Heart left ventricle (tissue), 16 donors: ENCODE results near the gene KCNJ5. TPM values are rescaled to one million over a fixed set of nuclear protein-coding genes. Genes with fewer than 3 reads are reported as not detected.
A peak's percentile ranks its signal among the peaks of the same experiment; 100 is the strongest.

Experiments
- ATAC-seq, 4 donors: fragments of 200-7000 bp; cut with Tn5 transposase; one replicate each; pipeline ENCODE4 v1.9.1; 2020 to 2022; ENCODE audit warnings: moderate library complexity in 4 of 4, mild to moderate bottlenecking in 3 of 4, moderate number of reproducible peaks in 1 of 4
- DNase-seq, 5 donors: peaks; one replicate each; pipeline ENCODE4 v3.0.0-alpha.2; 2020
- H3K27ac ChIP-seq, 12 donors: fragments of 200-600 bp; sonication (generic) in 4 of 12; one replicate each; pipeline versions ENCODE4 v1.5.0 to v1.8.0; 2016 to 2022; ENCODE audit warnings: mild to moderate bottlenecking in 2 of 12
- H3K27me3 ChIP-seq, 9 donors: fragments of 200-600 bp; sonication (generic) in 2 of 9; one replicate each; pipeline versions ENCODE4 v1.5.1 to v1.8.0; 2016 to 2022; ENCODE audit warnings: mild to moderate bottlenecking in 3 of 9
- H3K36me3 ChIP-seq, 9 donors: fragments of 200-600 bp; sonication (generic) in 2 of 9; one replicate each; pipeline versions ENCODE4 v1.5.0 to v1.8.0; 2018 to 2022; ENCODE audit warnings: mild to moderate bottlenecking in 2 of 9
- H3K4me1 ChIP-seq, 12 donors: fragments of 200-600 bp; sonication (generic) in 4 of 12; one replicate each; pipeline versions ENCODE4 v1.5.0 to v1.8.0; 2016 to 2022; ENCODE audit warnings: mild to moderate bottlenecking in 3 of 12
- H3K4me3 ChIP-seq, 12 donors: fragments of 200-600 bp; sonication (generic) in 4 of 12; one replicate each; pipeline versions ENCODE4 v1.5.0 to v1.8.0; 2017 to 2022; ENCODE audit warnings: mild to moderate bottlenecking in 9 of 12, moderate library complexity in 4 of 12
- H3K9me3 ChIP-seq, 12 donors: fragments of 200-600 bp; sonication (generic) in 4 of 12; one replicate each; pipeline versions ENCODE4 v1.5.0 to v1.8.0; 2016 to 2022; ENCODE audit warnings: mild to moderate bottlenecking in 1 of 12
- CTCF ChIP-seq, 12 donors: fragments of 200-600 bp; sonication (generic) in 4 of 12; IDR thresholded peaks; one replicate each; pipeline versions ENCODE4 v1.5.0 to v1.8.0; 2018 to 2022; ENCODE audit warnings: antibody characterized with exemption in 12 of 12, mild to moderate bottlenecking in 5 of 12
- POLR2A ChIP-seq, 2 donors: fragments of 450-650 bp; IDR thresholded peaks; one replicate each; pipeline ENCODE4 v1.6.1; 2017; ENCODE audit warnings: antibody characterized with exemption in 2 of 2, mild to moderate bottlenecking in 2 of 2, moderate library complexity in 2 of 2
- WGBS, 4 donors: extraction: QIAGEN DNeasy Blood & Tissue Kit in 2 of 4; methylation state at CpG; one replicate each; pipeline versions ENCODE4 v1.1.5 to v1.1.7; 2013 to 2018; 5-methylcytosine and 5-hydroxymethylcytosine counted together
- intact Hi-C, 10 donors: fragments of 100-400 bp; cut with DNase I; formaldehyde crosslinking; loops; one replicate each; pipeline versions ENCODE4 v1.11.1 to v1.14.2; 2022
- polyA plus RNA-seq, 2 donors: library from polyadenylated mRNA; stranded (reverse); fragments of 200-250 nt; gene quantifications; one replicate each; pipeline ENCODE4 v1.2.3, GENCODE V29; 2013
- total RNA-seq, 9 donors: library from RNA; depleted of rRNA in 2 of 9; stranded (reverse); fragments of >200 nt in 2 of 9; fragmentation: NEBNext Ultra II Directional in 3 of 9; extraction: Animal tissue kit (Norgen Biotek cat#: 25700) in 3 of 9; gene quantifications; one replicate each; pipeline versions ENCODE4 v1.1.0 to v1.2.4, GENCODE V29; 2016 to 2023
- donor health status: ischemic (EF 13 %, LVEDD 7.1; RV severe dilation, severe dysfunction).
- donor health status: healthy with polysubstance abuse.
- donor health status: DM: no; HTN: yes; CAD: no.
- donor health status: DM: no; HTN: no; CAD: no.
- donor health status: ischemic (EF 25% LVEDD 6.9; RV normal size, moderate dysfunction).
- donor health status: ischemic (EF 25% LVEDD 5.7; RV mildly dilated, moderate dysfunction).
- donor health status: healthy.
- donor health status: DM: yes; HTN: yes; CAD: no.
- donor health status: ischemic (EF 35%, LVEDD 5.7; RV mildly dilated, moderate dysfunction).
- donor health status: nonischemic (EF 11% LVEDD 7.7; RV severe dilation, severe dysfunction).
- donor health status: DM: yes; HTN: yes; CAD: no.
- donor health status: PGD.
- donor health status: ischemic (EF 29% LVEDD 5.4; RV normal size, mild dysfunction).
- donor health status: nonischemic (EF 23%, LVEDD 6.1; RV moderate dilation, normal function).

The KCNJ5 gene
- total and polyA plus RNA-seq, 11 donors = 1.4 to 29.4 (median 6.0) TPM

DNA sequence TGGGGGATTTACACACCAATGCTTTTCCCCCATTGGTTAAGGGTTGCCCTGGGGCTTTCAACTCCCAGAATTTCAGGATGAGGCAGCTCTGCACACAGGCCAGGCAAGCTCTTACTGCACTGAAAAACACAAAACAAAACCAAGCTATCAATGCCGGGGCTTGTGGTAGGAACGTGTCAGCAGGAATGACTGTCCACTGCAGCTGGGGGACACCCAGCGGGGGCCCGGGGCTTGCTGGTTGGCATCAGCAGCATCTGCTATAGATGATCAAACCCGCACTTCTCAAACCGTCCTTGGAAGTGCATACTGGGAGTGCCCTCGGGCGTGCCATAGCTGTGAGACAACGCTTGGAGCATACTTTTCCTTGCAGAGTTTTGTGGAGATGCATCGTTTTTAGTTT is 43.8 kb downstream of the KCNJ5 start:
- Histone ChIP-seq H3K27ac (no peak overlapping the region), H3K36me3 (no peaks in the 10 kb centered on the region), H3K4me3 (no peak overlapping the region), H3K27me3 (no peaks in the 10 kb centered on the region), H3K9me3 (no peaks in the 10 kb centered on the region), H3K4me1 (no peaks in the 10 kb centered on the region)
- no peak for TF ChIP-seq POLR2A (IDR thresholded peaks at IDR 0.05)
- TF ChIP-seq CTCF (IDR thresholded peaks at IDR 0.05) = no peak
- 92 to 98% (median 95%) methylated on average over 8 to 10 of the region's 10 CpGs for WGBS, 4 donors
- DNase-seq (no peak), ATAC-seq (no peak)
- intact Hi-C loops = no loop called here

DNA sequence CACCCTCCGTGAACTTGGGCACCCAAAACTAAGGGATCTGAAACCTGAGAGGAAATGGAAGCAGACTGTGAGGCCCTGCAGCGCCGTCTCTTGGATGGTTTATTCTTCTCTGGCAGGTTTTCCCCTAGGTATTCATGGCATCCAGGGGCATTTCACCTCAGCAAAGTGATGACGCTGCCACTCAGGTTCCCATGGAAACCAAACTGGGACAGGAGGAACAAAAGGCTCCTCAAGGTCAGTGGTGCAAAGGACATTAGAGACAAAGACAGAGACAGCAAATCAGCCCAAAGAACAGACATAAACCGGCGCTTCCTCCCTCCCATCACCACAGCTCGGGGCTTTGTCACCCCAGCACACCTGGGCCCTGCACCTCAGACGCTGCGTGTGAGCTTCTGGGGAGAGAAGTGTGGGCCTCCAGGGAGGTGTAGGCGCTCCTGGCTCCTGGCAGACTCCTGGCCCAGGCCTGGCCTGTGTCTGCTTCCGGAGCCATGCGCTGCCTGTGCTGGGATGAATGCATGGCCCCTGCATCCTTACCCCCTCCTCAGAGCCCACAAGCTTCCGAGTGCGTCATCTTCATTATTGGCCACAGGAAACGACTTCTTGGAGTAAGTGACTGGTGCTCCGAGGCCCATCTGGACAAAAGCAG is 45.6 kb downstream of the KCNJ5 start:
- no peak for DNase-seq
- Histone ChIP-seq H3K27ac (no peak overlapping the region), H3K9me3 (no peaks in the 10 kb centered on the region), H3K27me3 (peaks cover 0 to 5% (median 0%) of the 10 kb centered on the region in 9 donors), H3K4me3 (no peak overlapping the region), H3K36me3 (no peaks in the 10 kb centered on the region), H3K4me1 (no peaks in the 10 kb centered on the region)
- peak in 1 of 4 donors; percentile 51 for ATAC-seq
- 69 to 80% (median 75%) methylated on average over 13 to 16 of the region's 16 CpGs for WGBS, 4 donors
- TF ChIP-seq CTCF (IDR thresholded peaks at IDR 0.05) = no peak
- no peak for TF ChIP-seq POLR2A (IDR thresholded peaks at IDR 0.05)
- intact Hi-C loops = no loop called here

GRCh38 chr11:128937480-128937879 is 46.3 kb downstream of the KCNJ5 start:
- Histone ChIP-seq H3K4me3 (no peak overlapping the region), H3K27me3 (peaks cover 0 to 5% (median 0%) of the 10 kb centered on the region in 9 donors), H3K27ac (no peak overlapping the region), H3K9me3 (no peaks in the 10 kb centered on the region), H3K36me3 (no peaks in the 10 kb centered on the region), H3K4me1 (no peaks in the 10 kb centered on the region)
- TF ChIP-seq CTCF (IDR thresholded peaks at IDR 0.05) = no peak
- no peak for TF ChIP-seq POLR2A (IDR thresholded peaks at IDR 0.05)
- intact Hi-C loops = no loop called here
- 78 to 92% (median 89%) methylated on average over 2 to 9 of the region's 9 CpGs for WGBS, 4 donors
- ATAC-seq (no peak), DNase-seq (no peak)

DNA sequence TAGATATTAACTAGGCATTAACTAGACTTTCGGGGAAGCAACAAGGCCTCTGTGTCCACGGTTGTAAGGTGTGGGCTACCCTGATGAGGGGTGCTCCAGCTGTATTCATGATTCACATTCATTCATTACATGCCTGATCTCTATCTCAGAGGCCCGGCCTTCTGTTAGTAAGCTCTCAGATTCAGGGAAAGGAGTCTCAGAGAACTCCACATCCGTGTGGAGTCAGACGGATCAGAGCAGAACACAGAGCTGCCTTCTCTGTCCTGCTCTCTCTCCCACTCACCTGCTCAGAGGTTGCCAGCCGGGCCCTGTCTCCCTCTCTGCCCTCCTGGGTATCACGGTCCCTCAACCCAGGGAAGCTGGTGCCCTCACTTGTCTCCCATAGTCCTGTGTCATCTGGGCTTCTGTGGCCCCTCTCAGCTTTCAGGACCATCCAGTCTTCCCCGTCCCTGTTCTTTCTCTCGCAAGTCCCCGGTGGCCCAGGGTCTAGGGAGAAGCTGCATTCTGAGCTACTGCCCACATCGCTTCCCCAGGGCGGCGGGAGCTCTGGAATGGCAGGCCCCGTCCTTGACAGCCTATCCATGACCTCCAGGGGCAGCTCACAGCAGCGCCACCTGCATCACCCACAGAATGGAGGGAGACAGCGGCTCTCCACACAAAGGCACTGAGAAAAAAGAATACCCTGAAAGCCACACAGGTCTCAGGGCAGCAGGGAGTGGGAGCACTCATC is 47.2 kb downstream of the KCNJ5 start:
- H3K4me1 ChIP-seq = no peaks in the 10 kb centered on the region
- TF ChIP-seq POLR2A (IDR thresholded peaks at IDR 0.05) (no peak), CTCF (IDR thresholded peaks at IDR 0.05) (no peak)
- WGBS, 4 donors = 90 to 96% (median 94%) methylated on average over 16 of the region's 16 CpGs
- DNase-seq (no peak), ATAC-seq (no peak)
- peaks cover 0 to 5% (median 0%) of the 10 kb centered on the region in 9 donors for H3K27me3 ChIP-seq
- no peak overlapping the region for H3K4me3 ChIP-seq
- no peaks in the 10 kb centered on the region for H3K9me3 ChIP-seq
- no peak overlapping the region for H3K27ac ChIP-seq
- intact Hi-C loops = no loop called here
- no peaks in the 10 kb centered on the region for H3K36me3 ChIP-seq
